GM12878 (cell line): ENCODE data around the gene SLF1. TPM values are rescaled to one million over a fixed set of nuclear protein-coding genes. Genes with fewer than 3 reads are reported as not detected.

Experiments used
- BRCA1 ChIP-seq: IDR thresholded peaks from 2 replicates; pipeline ENCODE4 v1.6.1; 2011; ENCODE audit warnings: low read depth, low read length, improper control_type of control experiment
- CEBPB ChIP-seq, 2 experiments: fragments of 150-350 bp in 1 of 2; IDR thresholded peaks; 2 replicates each; pipeline ENCODE4 v1.6.1; 2012 to 2014; ENCODE audit warnings: low read depth in 2 of 2, low read length in 2 of 2, borderline replicate concordance in 1 of 2, inconsistent platforms in 1 of 2
- CHD2 ChIP-seq: IDR thresholded peaks from 2 replicates; pipeline ENCODE4 v1.6.1; 2011; ENCODE audit warnings: low read depth, low read length, improper control_type of control experiment, borderline replicate concordance
- CHD4 ChIP-seq: fragments of 200-600 bp; sonication (generic); IDR thresholded peaks from 2 replicates; pipeline ENCODE4 v1.6.1; 2016; ENCODE audit warnings: mild to moderate bottlenecking
- EP300 ChIP-seq, 2 experiments: fragments of 150-350 bp in 1 of 2; IDR thresholded peaks; 2 replicates each; pipeline ENCODE4 v1.6.1; 2011 to 2012; ENCODE audit warnings: low read depth in 2 of 2, low read length in 2 of 2, borderline replicate concordance in 1 of 2, improper control_type of control experiment in 1 of 2, inconsistent platforms in 1 of 2; ENCODE audit not compliant: control insufficient read depth in 1 of 2
- ESRRA ChIP-seq: IDR thresholded peaks from 2 replicates; pipeline ENCODE4 v1.6.1; 2012; ENCODE audit warnings: mild to moderate bottlenecking, low read length, improper control_type of control experiment
- FOS ChIP-seq: IDR thresholded peaks from 3 replicates; pipeline ENCODE4 v1.6.1; 2011; ENCODE audit warnings: borderline replicate concordance; ENCODE audit not compliant: insufficient read length; ENCODE audit errors: extremely low read depth
- HDAC2 ChIP-seq: fragments of 200-600 bp; sonication (generic); IDR thresholded peaks from 2 replicates; pipeline ENCODE4 v1.6.1; 2017
- HDAC6 ChIP-seq: fragments of 200-600 bp; sonication (generic); IDR thresholded peaks from one replicate; pipeline ENCODE4 v1.8.0; 2017; ENCODE audit warnings: antibody characterized with exemption; ENCODE audit not compliant: unreplicated experiment
- IKZF1 ChIP-seq: fragments of 450-650 bp; conservative IDR thresholded peaks from 2 replicates; pipeline ENCODE4 v1.6.1; 2017; ENCODE audit warnings: antibody characterized with exemption, mild to moderate bottlenecking
- MLLT1 ChIP-seq: fragments of 450-650 bp; IDR thresholded peaks from 2 replicates; pipeline ENCODE4 v1.6.1; 2016; ENCODE audit warnings: mild to moderate bottlenecking
- MTA3 ChIP-seq: IDR thresholded peaks from 2 replicates; pipeline ENCODE4 v1.6.1; 2012; ENCODE audit warnings: low read length, inconsistent platforms, borderline replicate concordance
- NBN ChIP-seq: fragments of 450-650 bp; IDR thresholded peaks from 2 replicates; pipeline ENCODE4 v1.6.1; 2016
- NFYB ChIP-seq: IDR thresholded peaks from 2 replicates; pipeline ENCODE4 v1.6.1; 2011; ENCODE audit warnings: low read depth, mild to moderate bottlenecking, low read length, improper control_type of control experiment, moderate library complexity; ENCODE audit not compliant: insufficient read depth
- NR2F1 ChIP-seq: fragments of 450-650 bp; conservative IDR thresholded peaks from 2 replicates; pipeline ENCODE4 v1.6.1; 2017; ENCODE audit warnings: mild to moderate bottlenecking
- PBX3 ChIP-seq: IDR thresholded peaks from 2 replicates; pipeline ENCODE4 v1.6.1; 2011; ENCODE audit warnings: mild to moderate bottlenecking, low read depth, low read length, moderate library complexity; ENCODE audit not compliant: insufficient replicate concordance
- RELB ChIP-seq: fragments of 450-650 bp; IDR thresholded peaks from 2 replicates; pipeline ENCODE4 v1.6.1; 2017; ENCODE audit warnings: low read depth, mild to moderate bottlenecking, moderate library complexity
- RUNX3 ChIP-seq: IDR thresholded peaks from 2 replicates; pipeline ENCODE4 v1.6.1; 2012; ENCODE audit warnings: low read length, inconsistent platforms
- SIX5 ChIP-seq: IDR thresholded peaks from 2 replicates; pipeline ENCODE4 v1.6.1; 2011; ENCODE audit warnings: mild to moderate bottlenecking, low read depth, low read length, moderate library complexity; ENCODE audit not compliant: severe bottlenecking
- SMAD5 ChIP-seq: IDR thresholded peaks from 2 replicates; pipeline ENCODE4 v1.6.1; 2016; ENCODE audit warnings: antibody characterized with exemption, low read depth
- SPI1 ChIP-seq: IDR thresholded peaks from 2 replicates; pipeline ENCODE4 v1.6.1; 2011; ENCODE audit warnings: low read depth, mild to moderate bottlenecking, low read length, moderate library complexity, borderline replicate concordance; ENCODE audit not compliant: insufficient read depth
- WRNIP1 ChIP-seq: IDR thresholded peaks from 2 replicates; pipeline ENCODE4 v1.6.1; 2011; ENCODE audit warnings: low read depth, low read length, improper control_type of control experiment, borderline replicate concordance
- ZBTB40 ChIP-seq: fragments of 450-650 bp; IDR thresholded peaks from 2 replicates; pipeline ENCODE4 v1.6.1; 2016; ENCODE audit warnings: mild to moderate bottlenecking, moderate library complexity, borderline replicate concordance
- ZNF24 ChIP-seq: fragments of 450-650 bp; IDR thresholded peaks from 2 replicates; pipeline ENCODE4 v1.6.1; 2017; ENCODE audit warnings: antibody characterized with exemption, mild to moderate bottlenecking
- polyA plus RNA-seq, 11 experiments: library from polyadenylated mRNA; depleted of rRNA in 4 of 11; unstranded in 6 of 11; stranded (reverse) in 5 of 11; fragments of >200 nt; fragmentation: Nextera tagmentation in 4 of 11; fragmentation: Illumina TruSeq in 1 of 11; extraction: Ambion mirVana in 4 of 11; extraction: Trizol in 1 of 11; gene quantifications; 1 replicate in 1 of 11; 2 replicates in 10 of 11; pipeline versions ENCODE4 v1.2.1 to v1.2.3, GENCODE V29; 2011 to 2016; ENCODE audit warnings: inconsistent platforms in 2 of 11, missing spikeins in 2 of 11, low read depth in 1 of 11
- total RNA-seq, 4 experiments: library from RNA; depleted of rRNA in 3 of 4; stranded (reverse); fragments of >200 nt in 3 of 4; fragmentation: Illumina TruSeq in 1 of 4; extraction: Trizol in 1 of 4; gene quantifications; 2 replicates each; pipeline versions ENCODE4 v1.2.1 to v1.2.3, GENCODE V29; 2013 to 2021

The SLF1 gene
- total and polyA plus RNA-seq, 10 of the 15 experiments (the other 5 are each of a cell fraction or from before 2014, with no cell fraction given) = 8.1 to 27.0 (median 13.4) TPM

GRCh38 chr5:94746731-94747124 is 128.3 kb downstream of the SLF1 start (continued):
- TF ChIP-seq BRCA1 = no peak
- TF ChIP-seq CHD4 = no peak
- no peak for TF ChIP-seq SIX5
- TF ChIP-seq IKZF1 = peak; percentile 77
- no peak for TF ChIP-seq HDAC6
- TF ChIP-seq EP300 (IDR thresholded peaks at IDR 0.05; ENCODE audit: borderline replicate concordance in 1 of 2, control insufficient read depth in 1 of 2, low read depth in 2 of 2, low read length in 2 of 2) = peak; percentile 84 to 89; a peak in 2 of 4 replicates
- TF ChIP-seq ZBTB40 = no peak
- no peak; the same call in 1 of the 2 replicates for TF ChIP-seq NBN
- TF ChIP-seq ZNF24 = no peak
- TF ChIP-seq RELB = no peak; the same call in 1 of the 2 replicates
- no peak for TF ChIP-seq SMAD5
- TF ChIP-seq NFYB = no peak
- TF ChIP-seq MLLT1 = no peak
- TF ChIP-seq PBX3 = peak; percentile 88
- peak; percentile 92 for TF ChIP-seq SPI1
- peak; percentile 54; the same call in 1 of the 2 replicates for TF ChIP-seq CHD2
- peak; percentile 86; the same call in 1 of the 2 replicates for TF ChIP-seq ESRRA
- TF ChIP-seq FOS = no peak
- no peak for TF ChIP-seq HDAC2
- TF ChIP-seq NR2F1 = peak; percentile 94
- TF ChIP-seq MTA3 = no peak
- TF ChIP-seq RUNX3 = peak; percentile 83
- peak in 1 of 2 experiments; percentile 57; a peak in 1 of 4 replicates for TF ChIP-seq CEBPB (IDR thresholded peaks at IDR 0.05; ENCODE audit: borderline replicate concordance in 1 of 2, low read depth in 2 of 2, low read length in 2 of 2)
- TF ChIP-seq WRNIP1 = no peak
